Measurements from ENCODE around the gene UNC79. TPM values are rescaled to one million over a fixed set of nuclear protein-coding genes. Genes with fewer than 3 reads are reported as not detected.

The UNC79 gene
- total and polyA plus RNA-seq, 2 donors, result 0.11 to 1.1 TPM

- no peaks in the 10 kb centered on the region for H3K36me3 ChIP-seq (ENCODE audit: insufficient read depth)
- no peak for DNase-seq (ENCODE audit: extremely low spot score)
- no peak overlapping the region for H3K4me3 ChIP-seq (ENCODE audit: low read depth, low read length)
- H3K27ac ChIP-seq (ENCODE audit: low read depth), result no peak overlapping the region
- 89% methylated on average over 2 of the region's 2 CpGs for WGBS
- no peaks in the 10 kb centered on the region for H3K4me1 ChIP-seq (ENCODE audit: insufficient read depth)
Measured at GRCh38 chr14:93701562-93701961, 270.8 kb downstream of the UNC79 start.

DNA sequence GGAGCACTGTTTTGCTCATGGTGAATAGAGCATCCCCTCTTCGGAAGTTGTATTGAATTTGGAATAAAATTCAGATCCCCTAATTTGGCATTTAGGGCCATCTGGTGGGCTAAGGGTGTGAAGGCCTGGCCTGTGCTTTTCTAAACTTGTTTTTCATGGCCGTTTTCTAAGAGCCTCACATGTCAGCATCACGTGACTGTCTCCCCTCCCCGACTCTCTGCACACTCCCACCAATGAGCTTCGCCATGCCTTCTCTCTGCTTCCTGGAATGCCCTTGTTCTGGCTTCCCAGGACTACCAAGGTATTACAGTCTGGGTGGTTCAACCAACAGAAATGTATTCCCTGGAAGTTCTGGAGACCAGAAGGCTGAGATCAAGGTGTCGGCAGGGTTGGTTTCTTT, 272.2 kb downstream of the UNC79 start:
- Histone ChIP-seq H3K27ac (ENCODE audit: low read depth) (no peak overlapping the region), H3K4me3 (ENCODE audit: low read depth, low read length) (no peak overlapping the region), H3K4me1 (ENCODE audit: insufficient read depth) (no peaks in the 10 kb centered on the region), H3K36me3 (ENCODE audit: insufficient read depth) (no peaks in the 10 kb centered on the region)
- DNase-seq (ENCODE audit: extremely low spot score), result no peak
- WGBS, result 76% methylated on average over 6 of the region's 6 CpGs

DNA sequence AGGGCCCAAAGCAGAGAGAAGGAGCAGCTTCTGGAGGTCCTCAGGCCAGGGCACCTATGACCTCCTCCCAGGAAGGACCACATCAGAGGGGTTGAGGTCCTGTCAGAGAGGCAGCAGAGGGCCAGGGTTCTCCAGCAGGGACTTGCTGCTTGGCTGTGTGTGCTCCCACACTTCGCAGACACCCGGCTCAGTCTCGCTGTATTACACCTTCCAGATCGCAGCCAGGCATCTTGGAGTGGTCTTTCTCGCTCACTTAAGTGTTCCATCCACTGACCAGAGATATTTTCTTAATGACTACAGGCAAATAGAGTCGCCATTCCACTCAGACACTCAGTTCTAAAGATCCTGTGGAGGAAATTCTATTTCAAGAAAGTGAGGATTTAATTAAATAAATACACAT, 273.2 kb downstream of the UNC79 start:
- DNase-seq (ENCODE audit: extremely low spot score), result no peak
- H3K4me3 ChIP-seq (ENCODE audit: low read depth, low read length), result no peak overlapping the region
- H3K27ac ChIP-seq (ENCODE audit: low read depth), result no peak overlapping the region
- no peaks in the 10 kb centered on the region for H3K36me3 ChIP-seq (ENCODE audit: insufficient read depth)
- WGBS, result 89% methylated on average over 6 of the region's 6 CpGs
- H3K4me1 ChIP-seq (ENCODE audit: insufficient read depth), result no peaks in the 10 kb centered on the region

DNA sequence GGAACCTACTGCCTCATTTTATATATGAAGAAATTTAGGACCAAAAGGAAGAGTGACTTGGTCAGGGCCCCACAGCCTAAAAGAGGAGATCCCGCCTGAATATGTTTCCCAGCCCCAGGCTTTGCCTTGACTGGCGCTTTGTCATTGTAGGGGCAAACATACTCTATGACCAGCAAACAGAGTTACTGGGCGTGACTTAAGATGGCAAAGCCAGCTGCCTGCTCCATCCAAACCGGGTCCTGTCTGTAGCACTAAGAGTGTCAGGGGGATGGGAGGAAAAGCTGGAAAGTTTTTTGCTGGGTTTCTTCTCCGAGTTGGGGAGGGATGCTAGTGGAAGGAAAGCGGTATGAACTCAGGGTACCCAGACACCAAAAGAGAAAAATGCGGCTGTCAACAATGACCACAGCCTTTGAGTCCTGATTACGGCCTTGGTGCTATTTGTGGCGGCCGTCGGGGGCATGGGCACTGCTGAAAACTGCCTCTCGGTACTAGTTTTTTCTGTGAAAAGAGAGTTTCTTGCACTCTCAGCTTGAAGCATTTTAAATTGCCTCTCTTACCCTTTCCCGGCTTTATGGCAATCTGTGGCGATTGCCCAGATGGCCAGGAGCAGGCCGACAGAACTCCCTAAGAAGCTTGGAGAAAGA, 274.9 kb downstream of the UNC79 start:
- DNase-seq (ENCODE audit: extremely low spot score), result no peak
- no peaks in the 10 kb centered on the region for H3K4me1 ChIP-seq (ENCODE audit: insufficient read depth)
- H3K27ac ChIP-seq (ENCODE audit: low read depth), result no peak overlapping the region
- no peak overlapping the region for H3K4me3 ChIP-seq (ENCODE audit: low read depth, low read length)
- 87% methylated on average over 15 of the region's 15 CpGs for WGBS
- no peaks in the 10 kb centered on the region for H3K36me3 ChIP-seq (ENCODE audit: insufficient read depth)

DNA sequence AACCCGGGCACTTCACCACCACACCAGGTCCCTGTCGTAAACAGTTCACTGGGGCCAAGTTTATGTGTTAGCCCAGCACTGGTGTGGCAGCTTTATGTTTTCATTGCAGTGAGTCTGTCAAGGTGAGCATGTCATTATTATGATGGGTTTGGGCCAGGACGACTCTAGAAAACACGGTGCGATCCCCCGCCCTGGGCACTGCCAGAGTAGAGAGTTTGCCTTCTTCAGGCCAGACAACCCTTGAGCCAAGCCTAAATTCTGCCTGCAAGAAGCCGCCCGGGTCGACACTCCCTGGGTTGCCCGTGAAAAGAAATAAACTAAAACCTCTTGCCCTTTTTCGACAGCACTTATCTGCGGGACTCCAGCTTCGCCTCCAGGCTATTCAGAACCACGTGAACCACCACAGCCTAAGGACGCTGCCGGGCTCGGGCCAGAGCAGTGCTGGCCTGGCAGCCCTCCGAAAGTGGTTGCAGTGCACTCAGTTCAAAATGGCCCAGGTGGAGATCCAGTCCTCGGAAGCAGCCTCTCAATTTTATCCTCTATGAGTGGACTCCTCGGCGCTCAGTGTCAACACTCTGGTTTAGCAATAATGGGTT, 275.7 kb downstream of the UNC79 start:
- no peak overlapping the region for H3K4me3 ChIP-seq (ENCODE audit: low read depth, low read length)
- no peak overlapping the region for H3K27ac ChIP-seq (ENCODE audit: low read depth)
- DNase-seq (ENCODE audit: extremely low spot score), result no peak
- no peaks in the 10 kb centered on the region for H3K36me3 ChIP-seq (ENCODE audit: insufficient read depth)
- H3K4me1 ChIP-seq (ENCODE audit: insufficient read depth), result no peaks in the 10 kb centered on the region
- 82% methylated on average over 21 of the region's 21 CpGs for WGBS

DNA sequence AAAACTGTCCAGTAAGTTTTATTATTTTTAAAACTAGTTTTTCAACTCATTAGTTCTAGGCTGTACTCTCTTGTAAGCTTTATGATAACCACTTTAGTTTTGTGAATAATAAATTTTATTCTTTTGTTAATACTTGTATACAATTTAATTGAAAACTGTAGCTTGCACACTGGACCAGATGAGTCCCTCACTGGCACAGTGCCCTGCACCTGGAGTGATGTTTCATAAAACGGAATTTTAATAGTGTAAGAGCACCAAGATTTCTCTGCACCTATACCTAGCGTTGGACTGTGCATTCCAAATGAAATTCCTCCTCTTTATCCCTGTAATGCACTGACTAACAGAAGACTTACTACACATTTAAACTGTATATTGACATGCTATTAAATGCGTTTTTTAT, 276.7 kb downstream of the UNC79 start:
- H3K27ac ChIP-seq (ENCODE audit: low read depth), result no peak overlapping the region
- no peaks in the 10 kb centered on the region for H3K36me3 ChIP-seq (ENCODE audit: insufficient read depth)
- no peaks in the 10 kb centered on the region for H3K4me1 ChIP-seq (ENCODE audit: insufficient read depth)
- DNase-seq (ENCODE audit: extremely low spot score), result no peak
- 58% methylated on average over 3 of the region's 3 CpGs for WGBS
- H3K4me3 ChIP-seq (ENCODE audit: low read depth, low read length), result no peak overlapping the region

GRCh38 chr14:93708311-93708734, 277.6 kb downstream of the UNC79 start:
- WGBS, result 39% methylated on average over 6 of the region's 6 CpGs
- H3K36me3 ChIP-seq (ENCODE audit: insufficient read depth), result no peaks in the 10 kb centered on the region
- no peak for DNase-seq (ENCODE audit: extremely low spot score)
- no peak overlapping the region for H3K4me3 ChIP-seq (ENCODE audit: low read depth, low read length)
- H3K27ac ChIP-seq (ENCODE audit: low read depth), result peak overlapping the region; percentile 12
- H3K4me1 ChIP-seq (ENCODE audit: insufficient read depth), result no peaks in the 10 kb centered on the region

GRCh38 chr14:93708800-93709199, 278.1 kb downstream of the UNC79 start:
- no peak for DNase-seq (ENCODE audit: extremely low spot score)
- Histone ChIP-seq H3K36me3 (ENCODE audit: insufficient read depth) (no peaks in the 10 kb centered on the region), H3K4me1 (ENCODE audit: insufficient read depth) (no peaks in the 10 kb centered on the region), H3K27ac (ENCODE audit: low read depth) (peak overlapping the region; percentile 12), H3K4me3 (ENCODE audit: low read depth, low read length) (no peak overlapping the region)
- WGBS, result 94% methylated on average over 5 of the region's 5 CpGs

DNA sequence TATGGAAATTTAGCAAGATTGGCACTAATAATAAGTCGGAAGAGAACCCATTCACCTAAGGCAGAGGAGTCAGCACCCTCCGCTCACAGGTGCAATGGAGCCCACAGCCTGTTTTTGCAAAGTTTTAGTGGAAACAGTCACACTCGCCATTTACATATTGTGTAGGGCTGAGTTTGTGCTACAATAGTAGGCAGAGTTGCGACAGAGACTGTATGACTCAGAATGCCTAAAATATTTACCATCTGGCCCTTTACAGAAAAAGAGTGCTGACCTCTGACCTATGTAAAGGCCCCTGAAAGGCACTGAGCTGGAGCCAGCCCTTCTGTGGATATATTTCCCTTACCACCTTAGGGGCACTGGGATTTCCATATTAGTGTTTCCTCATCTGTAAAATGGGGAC, 278.5 kb downstream of the UNC79 start:
- H3K27ac ChIP-seq (ENCODE audit: low read depth), result no peak overlapping the region
- H3K36me3 ChIP-seq (ENCODE audit: insufficient read depth), result no peaks in the 10 kb centered on the region
- DNase-seq (ENCODE audit: extremely low spot score), result no peak
- no peak overlapping the region for H3K4me3 ChIP-seq (ENCODE audit: low read depth, low read length)
- no peaks in the 10 kb centered on the region for H3K4me1 ChIP-seq (ENCODE audit: insufficient read depth)
- WGBS, result 93% methylated on average over 4 of the region's 4 CpGs

GRCh38 chr14:93712079-93712837, 281.5 kb downstream of the UNC79 start:
- DNase-seq (ENCODE audit: extremely low spot score), result no peak
- H3K36me3 ChIP-seq (ENCODE audit: insufficient read depth), result no peaks in the 10 kb centered on the region
- H3K4me1 ChIP-seq (ENCODE audit: insufficient read depth), result no peaks in the 10 kb centered on the region
- no peak overlapping the region for H3K4me3 ChIP-seq (ENCODE audit: low read depth, low read length)
- no peak overlapping the region for H3K27ac ChIP-seq (ENCODE audit: low read depth)
- WGBS, result 70% methylated on average over 9 of the region's 9 CpGs

GRCh38 chr14:93712838-93713724, 282.3 kb downstream of the UNC79 start:
- Histone ChIP-seq H3K36me3 (ENCODE audit: insufficient read depth) (no peaks in the 10 kb centered on the region), H3K27ac (ENCODE audit: low read depth) (no peak overlapping the region), H3K4me1 (ENCODE audit: insufficient read depth) (no peaks in the 10 kb centered on the region), H3K4me3 (ENCODE audit: low read depth, low read length) (no peak overlapping the region)
- DNase-seq (ENCODE audit: extremely low spot score), result no peak
- 74% methylated on average over 18 of the region's 18 CpGs for WGBS

DNA sequence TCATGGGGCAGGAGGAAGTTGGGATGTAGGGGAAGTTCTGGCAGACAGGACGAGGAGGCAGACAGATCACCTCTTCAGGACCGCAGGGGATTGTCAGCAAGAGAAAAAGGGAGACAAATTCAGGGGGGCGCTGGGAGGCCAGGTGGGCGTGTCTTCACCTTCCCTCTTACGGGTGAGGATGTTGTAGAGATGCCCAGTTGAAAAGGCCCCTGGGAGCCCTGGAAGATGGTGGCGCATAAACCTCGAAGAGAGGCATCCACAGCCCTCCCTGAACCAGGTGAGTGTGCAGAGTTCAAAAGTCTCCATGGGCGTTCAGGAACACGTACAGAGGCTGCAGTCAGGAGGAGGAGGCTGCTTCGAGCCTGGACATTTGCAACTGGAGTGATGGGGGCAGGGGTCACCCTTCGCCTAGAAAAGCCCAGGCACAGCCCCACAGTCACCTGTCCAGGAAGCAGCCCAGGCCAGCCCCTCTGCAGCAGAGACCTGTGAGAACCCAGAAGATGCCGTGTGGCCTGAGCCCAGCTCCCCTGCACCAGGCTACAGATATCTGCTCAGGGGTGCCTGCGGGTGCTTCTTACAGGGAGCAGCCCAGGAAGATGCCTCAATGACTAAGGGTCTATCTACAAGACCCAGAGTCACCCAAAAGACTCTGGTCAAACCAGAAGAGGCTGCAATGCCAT, 283.1 kb downstream of the UNC79 start:
- H3K27ac ChIP-seq (ENCODE audit: low read depth), result no peak overlapping the region
- 63% methylated on average over 13 of the region's 13 CpGs for WGBS
- no peaks in the 10 kb centered on the region for H3K36me3 ChIP-seq (ENCODE audit: insufficient read depth)
- no peaks in the 10 kb centered on the region for H3K4me1 ChIP-seq (ENCODE audit: insufficient read depth)
- no peak for DNase-seq (ENCODE audit: extremely low spot score)
- H3K4me3 ChIP-seq (ENCODE audit: low read depth, low read length), result no peak overlapping the region

DNA sequence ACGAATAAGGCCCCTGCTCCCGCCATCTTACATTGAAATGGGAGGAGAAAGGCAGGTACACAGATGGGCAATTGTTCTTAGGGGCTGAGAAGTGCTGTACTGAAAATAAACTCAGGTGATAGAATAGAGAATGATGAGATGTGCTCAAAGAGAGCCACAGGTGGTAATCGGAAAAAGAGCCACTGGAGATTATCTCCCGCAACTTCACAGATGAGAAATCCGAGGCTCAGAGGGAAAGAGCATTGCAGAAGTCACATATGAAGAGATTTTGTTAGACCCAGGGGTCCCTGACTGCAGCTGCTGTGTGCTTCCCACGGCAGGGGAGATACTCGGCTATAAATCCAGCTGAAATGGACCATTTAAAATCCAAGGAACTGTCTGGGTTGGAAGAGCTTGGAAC, 283.9 kb downstream of the UNC79 start:
- Histone ChIP-seq H3K4me3 (ENCODE audit: low read depth, low read length) (no peak overlapping the region), H3K27ac (ENCODE audit: low read depth) (no peak overlapping the region), H3K4me1 (ENCODE audit: insufficient read depth) (no peaks in the 10 kb centered on the region), H3K36me3 (ENCODE audit: insufficient read depth) (no peaks in the 10 kb centered on the region)
- DNase-seq (ENCODE audit: extremely low spot score), result no peak
- WGBS, result 71% methylated on average over 7 of the region's 7 CpGs

All from urinary bladder (tissue), 4 donors.